GM19463 (cell line): ENCODE measurements around the gene LILRB5.
A peak's percentile ranks its signal among the peaks of the same experiment; 100 is the strongest.
"Not testable (repeated sequence)": the region's sequence is repeated elsewhere in the genome, so short reads cannot be mapped to it uniquely, and the experiment has no call there.

Experiments
- ATAC-seq: cut with Tn5 transposase; IDR thresholded peaks from one replicate; pipeline ENCODE4 v1.9.1; 2021; ENCODE audit warnings: mild to moderate bottlenecking, moderate library complexity; ENCODE audit not compliant: unreplicated experiment

Gene LILRB5

GRCh38 chr19:54217517-54218247 lies 39.4 kb downstream of the LILRB5 start:
- not testable (repeated sequence) for ATAC-seq

GRCh38 chr19:54216869-54217268 lies 40.2 kb downstream of the LILRB5 start:
- no peak for ATAC-seq

- not testable (repeated sequence) for ATAC-seq
These were observed 42.3 kb downstream of the LILRB5 start for GRCh38 chr19:54214734-54215133.

GRCh38 chr19:54214217-54214616 lies 42.9 kb downstream of the LILRB5 start:
- ATAC-seq: not testable (repeated sequence)

- no peak for ATAC-seq
These were observed 45.8 kb downstream of the LILRB5 start for GRCh38 chr19:54211235-54211634.

GRCh38 chr19:54209811-54210494 lies 47.1 kb downstream of the LILRB5 start:
- ATAC-seq: no peak

- no peak for ATAC-seq
These were observed 47.8 kb downstream of the LILRB5 start for GRCh38 chr19:54209058-54209810.

GRCh38 chr19:54208784-54209057 lies 48.4 kb downstream of the LILRB5 start:
- ATAC-seq: no peak

- peak; percentile 38 for ATAC-seq
These were observed 48.9 kb downstream of the LILRB5 start for GRCh38 chr19:54207983-54208783.

- ATAC-seq: no peak
These were observed 49.4 kb downstream of the LILRB5 start for GRCh38 chr19:54207676-54207982.

GRCh38 chr19:54207193-54207592 lies 49.9 kb downstream of the LILRB5 start:
- not testable (repeated sequence) for ATAC-seq

- ATAC-seq: no peak
These were observed 50.3 kb downstream of the LILRB5 start for GRCh38 chr19:54206831-54207177.

- ATAC-seq: no peak
These were observed 50.8 kb downstream of the LILRB5 start for GRCh38 chr19:54206030-54206830.

- no peak for ATAC-seq
These were observed 52.2 kb downstream of the LILRB5 start for GRCh38 chr19:54204767-54205468.

GRCh38 chr19:54203151-54203611 lies 53.9 kb downstream of the LILRB5 start:
- no peak for ATAC-seq

GRCh38 chr19:54201980-54202379 lies 55.1 kb downstream of the LILRB5 start:
- no peak for ATAC-seq

GRCh38 chr19:54201172-54201701 lies 55.8 kb downstream of the LILRB5 start:
- no peak for ATAC-seq
